HG03460 (cell line): ENCODE results near the gene TOR1A.

Experiments used
- ATAC-seq: cut with Tn5 transposase; IDR thresholded peaks from one replicate; pipeline ENCODE4 v1.9.1; 2021; ENCODE audit not compliant: unreplicated experiment

TOR1A gene

GRCh38 chr9:129823935-129824601 is at the start of gene TOR1A:
Gene TOR1A, minus strand, starts transcription at chr9:129824136. Its CDS starts 51 bp downstream, at chr9:129824085.
- peak; percentile 92 for ATAC-seq

GRCh38 chr9:129871046-129871445 is 47.1 kb upstream of the TOR1A start:
- no peak for ATAC-seq

- no peak for ATAC-seq
Observed at GRCh38 chr9:129869585-129870501, 45.9 kb upstream of the TOR1A start.

- ATAC-seq = no peak
Observed at GRCh38 chr9:129868872-129869486, 45.0 kb upstream of the TOR1A start.

DNA sequence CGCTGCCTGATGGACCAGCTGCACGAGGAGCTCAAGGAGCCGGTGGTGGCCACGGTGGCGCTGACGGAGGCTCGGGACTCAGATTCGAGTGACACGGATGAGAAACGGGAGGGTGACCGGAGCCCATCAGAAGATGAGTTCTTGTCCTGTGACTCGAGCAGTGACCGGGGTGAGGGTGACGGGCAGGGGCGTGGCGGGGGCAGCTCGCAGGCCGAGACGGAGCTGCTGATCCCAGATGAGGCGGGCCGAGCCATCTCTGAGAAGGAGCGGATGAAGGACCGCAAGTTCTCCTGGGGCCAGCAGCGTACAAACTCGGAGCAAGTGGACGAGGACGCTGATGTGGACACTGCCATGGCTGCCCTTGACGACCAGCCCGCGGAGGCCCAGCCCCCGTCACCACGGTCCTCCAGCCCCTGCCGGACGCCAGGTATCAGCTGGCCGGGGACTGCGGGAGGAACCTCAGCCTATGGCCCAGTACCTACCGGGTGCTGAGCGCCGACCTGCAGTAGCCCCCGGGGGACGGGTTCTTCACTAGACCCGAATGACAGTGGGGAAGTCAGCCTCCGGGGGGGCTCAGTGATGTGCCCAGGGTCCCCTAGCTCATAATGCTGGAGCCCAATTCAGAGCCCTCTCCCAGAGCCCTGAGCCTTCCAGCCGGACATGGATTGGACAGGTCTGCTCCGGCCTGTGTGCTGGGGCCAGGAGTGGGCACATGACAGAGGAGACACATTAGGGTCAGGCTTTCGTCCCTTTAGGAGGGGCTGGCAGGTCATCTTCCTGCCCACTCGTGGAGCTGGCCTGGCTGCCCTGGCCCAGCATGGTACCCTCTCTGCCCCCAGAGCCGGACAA is 44.3 kb upstream of the TOR1A start:
- no peak for ATAC-seq

GRCh38 chr9:129867136-129868022 is 43.4 kb upstream of the TOR1A start:
- ATAC-seq = no peak

- no peak for ATAC-seq
Observed at GRCh38 chr9:129866394-129867135, 42.6 kb upstream of the TOR1A start.

GRCh38 chr9:129865668-129866320 is 41.9 kb upstream of the TOR1A start:
- no peak for ATAC-seq

DNA sequence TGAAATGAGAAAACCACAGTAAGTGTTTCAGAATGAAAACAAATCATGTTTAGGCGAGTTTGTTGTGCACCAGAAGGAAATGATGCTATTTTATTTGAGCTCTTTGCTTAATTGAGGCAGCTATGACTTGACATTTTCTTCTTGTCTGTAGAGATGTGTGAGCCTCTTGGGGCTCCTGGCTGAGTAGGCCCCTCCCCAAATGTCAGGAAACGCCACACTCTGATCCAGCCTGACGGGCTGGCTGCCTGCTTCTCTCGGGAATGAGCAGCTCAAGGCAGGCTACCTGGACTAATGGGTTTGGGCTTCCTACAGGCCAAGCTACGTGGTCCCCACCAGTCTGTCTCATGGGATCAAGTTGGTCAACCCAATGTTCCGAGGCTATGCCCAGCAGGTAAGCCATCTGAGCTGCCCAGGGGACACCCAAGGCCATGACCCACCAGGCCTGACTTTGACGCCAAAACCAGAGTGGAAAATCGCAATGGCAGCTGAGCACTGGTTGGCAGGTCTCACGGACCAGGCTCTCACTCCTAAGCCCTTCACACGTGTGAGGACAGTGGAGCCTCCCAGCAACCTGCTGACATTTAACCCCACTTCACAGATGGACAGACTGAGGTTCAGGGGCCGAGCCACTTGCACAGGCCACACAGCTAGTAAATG is 41.2 kb upstream of the TOR1A start:
- no peak for ATAC-seq

GRCh38 chr9:129863059-129863690 is 39.2 kb upstream of the TOR1A start:
- ATAC-seq = no peak

DNA sequence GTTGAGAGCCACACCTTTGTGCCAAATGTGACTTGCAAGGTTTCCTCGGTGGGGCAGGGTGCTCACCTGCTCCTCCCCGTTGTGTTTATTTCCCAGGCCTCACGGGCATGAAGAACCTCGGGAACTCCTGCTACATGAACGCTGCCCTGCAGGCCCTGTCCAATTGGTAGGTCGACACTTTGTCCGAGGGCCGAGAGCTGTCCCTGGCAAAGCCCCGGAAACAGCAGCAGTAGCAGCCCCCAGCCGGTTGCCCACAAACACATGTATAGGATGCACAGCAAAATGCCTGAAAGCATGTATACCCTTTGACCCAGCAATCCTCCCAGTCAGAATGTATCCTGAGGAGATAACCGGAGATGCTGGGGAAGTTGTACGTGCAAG is 37.5 kb upstream of the TOR1A start:
- ATAC-seq = no peak

GRCh38 chr9:129860653-129861446 is 36.9 kb upstream of the TOR1A start:
- ATAC-seq = no peak

DNA sequence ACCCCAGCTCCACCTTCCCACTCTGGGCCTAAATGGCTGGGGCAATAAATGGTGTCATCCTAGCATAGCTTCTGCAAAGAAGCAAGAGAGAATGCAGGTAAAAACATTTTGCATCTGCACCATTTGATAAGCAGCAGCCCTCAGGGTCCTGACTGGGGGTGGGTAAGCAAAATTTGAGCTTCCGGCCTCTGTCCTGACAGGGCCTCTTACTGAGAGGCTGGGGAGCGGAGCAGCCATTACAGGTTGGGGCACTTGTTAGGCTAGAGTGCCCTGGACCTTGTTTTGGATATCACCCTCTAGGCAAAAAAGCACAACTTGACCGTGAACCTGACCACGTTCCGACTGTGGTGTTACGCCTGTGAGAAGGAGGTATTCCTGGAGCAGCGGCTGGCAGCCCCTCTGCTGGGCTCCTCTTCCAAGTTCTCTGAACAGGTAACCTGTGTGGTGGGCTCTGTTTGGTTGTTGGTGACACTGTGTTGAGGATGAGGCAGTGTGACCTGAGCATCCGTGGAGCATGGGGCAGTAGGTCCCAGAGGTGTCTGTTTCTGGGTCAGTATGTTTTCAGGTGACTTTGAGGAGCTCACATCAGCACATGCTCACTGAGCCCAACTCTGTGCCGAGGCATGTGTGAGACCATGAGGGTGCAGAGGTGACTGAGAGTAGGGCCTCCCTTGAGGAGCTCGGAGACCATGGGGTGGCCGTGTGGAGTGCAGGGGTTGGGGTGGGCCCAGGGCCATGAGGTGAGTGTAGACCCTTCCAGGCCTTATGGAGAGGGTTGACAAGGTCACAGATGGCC is 34.4 kb upstream of the TOR1A start:
- no peak for ATAC-seq

- no peak for ATAC-seq
Observed at GRCh38 chr9:129857207-129857606, 33.3 kb upstream of the TOR1A start.

DNA sequence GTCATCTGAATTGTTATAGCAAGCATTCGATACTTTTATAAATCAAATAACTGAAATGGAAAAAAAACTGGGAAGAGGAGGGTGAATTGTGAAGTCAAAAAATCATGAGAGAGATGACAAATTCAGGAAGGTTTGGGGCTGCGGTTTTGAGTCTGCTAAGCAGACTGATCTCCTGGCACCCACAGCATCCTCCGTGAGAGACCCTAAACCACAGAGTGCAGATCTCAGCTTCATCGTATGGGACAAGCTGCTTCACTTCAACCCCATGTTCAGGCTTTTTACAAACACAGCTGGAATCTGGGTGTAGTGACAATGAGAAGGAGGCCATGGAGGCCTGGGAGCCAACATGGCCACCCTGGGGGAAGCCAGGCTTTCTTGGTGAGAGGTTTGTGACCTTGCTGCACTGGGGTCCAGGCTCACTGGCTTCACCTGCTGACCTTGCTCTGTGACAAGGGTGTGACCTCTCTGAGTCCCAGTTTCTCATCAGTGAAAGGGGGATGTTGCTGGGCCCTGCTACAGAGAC is 30.7 kb upstream of the TOR1A start:
- ATAC-seq = no peak

DNA sequence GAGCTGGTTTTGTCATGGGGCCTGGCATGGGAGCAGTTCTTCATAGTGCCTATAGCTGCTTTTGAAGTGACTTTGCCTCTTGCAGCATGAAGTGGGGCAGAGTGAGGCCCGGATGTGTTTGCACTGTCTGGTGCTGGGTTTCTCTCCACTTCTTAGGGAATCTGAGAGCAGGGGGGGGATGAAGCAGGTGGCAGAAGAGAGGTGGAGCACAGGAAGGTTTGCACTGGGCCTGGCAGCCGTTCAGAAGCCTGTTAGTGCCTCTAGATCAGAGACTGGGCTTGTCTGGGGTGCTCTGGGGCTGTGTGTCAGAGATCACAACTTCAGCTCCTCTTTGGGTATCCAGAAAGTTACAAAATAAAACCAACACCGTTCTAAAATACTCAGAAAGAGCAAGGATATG is 29.7 kb upstream of the TOR1A start:
- no peak for ATAC-seq
